K562 (cell line): ENCODE data around the gene TMEM202. TPM values are rescaled to one million over a fixed set of nuclear protein-coding genes. Genes with fewer than 3 reads are reported as not detected.

Source experiments
- BCL6 ChIP-seq: fragments of 250-450 bp; sonication (Bioruptor Pico); IDR thresholded peaks from 2 replicates; pipeline ENCODE4 v1.4.0; 2020
- DIDO1 ChIP-seq: fragments of 450-650 bp; IDR thresholded peaks from 2 replicates; pipeline ENCODE4 v1.6.1; 2016; ENCODE audit warnings: low read depth, missing biosample characterization, missing genetic modification characterization
- E2F6 ChIP-seq, 2 experiments: IDR thresholded peaks; 2 replicates each; pipeline ENCODE4 v1.6.1; 2011; ENCODE audit warnings: borderline replicate concordance in 1 of 2, control low read depth in 1 of 2, low read depth in 1 of 2, low read length in 1 of 2, mild to moderate bottlenecking in 1 of 2, mixed read lengths in 1 of 2, moderate library complexity in 1 of 2; ENCODE audit not compliant: insufficient read depth in 1 of 2, insufficient read length in 1 of 2, poor library complexity in 1 of 2, severe bottlenecking in 1 of 2; ENCODE audit errors: extremely low read depth in 1 of 2
- FOXM1 ChIP-seq, 2 experiments: fragments of 450-650 bp in 1 of 2; sonication (generic) in 1 of 2; formaldehyde crosslinking in 1 of 2; IDR thresholded peaks; 2 replicates each; pipeline versions ENCODE4 v1.6.1 to v1.9.0; 2017 to 2022; ENCODE audit warnings: low read depth in 2 of 2, mild to moderate bottlenecking in 2 of 2, missing genetic modification reagents in 1 of 2, moderate library complexity in 1 of 2
- HDAC2 ChIP-seq: fragments of 450-650 bp; IDR thresholded peaks from 2 replicates; pipeline ENCODE4 v1.6.1; 2016; ENCODE audit warnings: mild to moderate bottlenecking
- HMGN3 ChIP-seq: IDR thresholded peaks from 2 replicates; pipeline ENCODE4 v1.6.1; 2011; ENCODE audit warnings: borderline replicate concordance, low read depth, mild to moderate bottlenecking, mixed read lengths, low read length; ENCODE audit not compliant: insufficient read length; ENCODE audit errors: extremely low read depth
- NR2C2 ChIP-seq, 2 experiments: fragments of 200-800 bp in 1 of 2; sonication (Bioruptor generic) in 1 of 2; sonication (generic) in 1 of 2; formaldehyde crosslinking in 1 of 2; IDR thresholded peaks; 2 replicates each; pipeline versions ENCODE4 v1.6.1 to v1.8.0; 2016 to 2022; ENCODE audit warnings: mild to moderate bottlenecking in 1 of 2, missing compliant biosample characterization in 1 of 2, missing genetic modification characterization in 1 of 2, missing genetic modification reagents in 1 of 2
- RERE ChIP-seq: sonication (generic); formaldehyde crosslinking; IDR thresholded peaks from 2 replicates; pipeline ENCODE4 v1.8.0; 2023; ENCODE audit warnings: missing genetic modification reagents, mild to moderate bottlenecking, borderline replicate concordance
- ZMIZ1 ChIP-seq, 2 experiments: fragments of 150-350 bp in 1 of 2; IDR thresholded peaks; 2 replicates each; pipeline ENCODE4 v1.6.1; 2012 to 2016; ENCODE audit warnings: low read depth in 2 of 2, low read length in 2 of 2, mild to moderate bottlenecking in 1 of 2, moderate library complexity in 1 of 2
- polyA plus RNA-seq, 8 experiments: library from polyadenylated mRNA; depleted of rRNA in 4 of 8; stranded (reverse) in 5 of 8; unstranded in 3 of 8; fragments of >200 nt; fragmentation: Nextera tagmentation in 2 of 8; fragmentation: Illumina TruSeq in 1 of 8; extraction: Ambion mirVana in 2 of 8; extraction: Trizol in 1 of 8; gene quantifications; 2 replicates each; pipeline versions ENCODE4 v1.2.1 to v1.2.3, GENCODE V29; 2011 to 2014; ENCODE audit warnings: inconsistent platforms in 1 of 8, missing spikeins in 1 of 8
- total RNA-seq, 7 experiments: library from RNA; depleted of rRNA in 6 of 7; stranded (reverse); fragments of >200 nt in 6 of 7; fragmentation: Illumina TruSeq in 2 of 7; extraction: Trizol in 2 of 7; gene quantifications; 2 replicates each; pipeline versions ENCODE4 v1.2.1 to v1.2.3, GENCODE V29; 2011 to 2021; ENCODE audit warnings: low replicate concordance in 1 of 7
- TF ChIP-seq, protein P1 (sequence below): fragments of 450-650 bp; formaldehyde crosslinking; IDR thresholded peaks from 2 replicates; pipeline ENCODE4 v1.4.0; 2020; ENCODE audit warnings: mild to moderate bottlenecking, mixed read lengths

TMEM202 gene
- total and polyA plus RNA-seq, 9 of the 15 experiments (the other 6 are each of a cell fraction or from before 2014, with no cell fraction given), result not detected

DNA sequence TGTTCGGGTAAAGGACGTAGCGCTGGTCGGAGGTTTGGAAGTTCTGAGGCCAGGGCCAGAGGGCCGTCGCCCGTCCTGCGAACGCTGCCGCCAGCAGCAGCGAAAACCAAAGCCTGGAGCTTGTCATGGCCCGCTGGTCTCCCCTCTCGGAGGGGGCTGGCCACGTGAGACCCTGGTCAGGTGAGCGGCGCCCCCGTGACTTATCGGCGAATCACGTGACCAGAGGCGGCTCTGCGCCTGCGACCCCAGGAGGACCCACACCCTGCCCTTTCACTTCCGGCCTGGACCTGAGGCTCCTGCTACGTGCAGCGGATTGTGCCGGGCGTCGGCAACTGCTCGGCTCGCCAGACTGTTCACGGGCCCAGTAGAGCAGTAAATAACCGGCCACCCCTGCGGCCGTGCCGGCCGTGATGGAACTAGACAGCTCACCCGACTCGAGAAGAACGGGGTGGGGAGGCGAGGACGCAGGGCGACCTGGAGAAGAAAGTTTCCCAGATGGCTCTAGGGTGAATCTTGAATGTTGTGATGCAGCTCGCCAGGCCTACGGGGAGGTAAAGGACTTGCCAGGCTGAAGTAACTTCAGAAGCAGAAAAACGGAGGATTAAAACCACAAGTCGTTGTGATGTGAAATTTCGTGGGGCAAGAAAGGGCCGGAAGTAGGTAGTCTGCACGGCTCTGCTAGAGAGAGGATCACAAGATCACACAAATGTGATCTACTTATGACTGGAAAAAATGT is 22.1 kb upstream of the TMEM202 start, which contains the start of gene HEXA (continued):
- peak; percentile 84 to 92 for TF ChIP-seq E2F6 (IDR thresholded peaks at IDR 0.05; ENCODE audit: borderline replicate concordance in 1 of 2, extremely low read depth in 1 of 2, insufficient read depth in 1 of 2, insufficient read length in 1 of 2, low read depth in 1 of 2, low read length in 1 of 2, poor library complexity in 1 of 2, severe bottlenecking in 1 of 2)
- no peak for TF ChIP-seq FOXM1 (IDR thresholded peaks at IDR 0.05; ENCODE audit: low read depth)
- 0 out of 2 replicates have a peak, but pooled peaks have one; percentile 37 for TF ChIP-seq FOXM1 (CRISPR knock-in tag; IDR thresholded peaks at IDR 0.05; ENCODE audit: low read depth)
- TF ChIP-seq NR2C2 (CRISPR knock-in tag; IDR thresholded peaks at IDR 0.05), result no peak; the same call in 1 of the 2 replicates
- peak; percentile 95 for TF ChIP-seq NR2C2 (tag; IDR thresholded peaks at IDR 0.05)
- TF ChIP-seq, protein P1, sequence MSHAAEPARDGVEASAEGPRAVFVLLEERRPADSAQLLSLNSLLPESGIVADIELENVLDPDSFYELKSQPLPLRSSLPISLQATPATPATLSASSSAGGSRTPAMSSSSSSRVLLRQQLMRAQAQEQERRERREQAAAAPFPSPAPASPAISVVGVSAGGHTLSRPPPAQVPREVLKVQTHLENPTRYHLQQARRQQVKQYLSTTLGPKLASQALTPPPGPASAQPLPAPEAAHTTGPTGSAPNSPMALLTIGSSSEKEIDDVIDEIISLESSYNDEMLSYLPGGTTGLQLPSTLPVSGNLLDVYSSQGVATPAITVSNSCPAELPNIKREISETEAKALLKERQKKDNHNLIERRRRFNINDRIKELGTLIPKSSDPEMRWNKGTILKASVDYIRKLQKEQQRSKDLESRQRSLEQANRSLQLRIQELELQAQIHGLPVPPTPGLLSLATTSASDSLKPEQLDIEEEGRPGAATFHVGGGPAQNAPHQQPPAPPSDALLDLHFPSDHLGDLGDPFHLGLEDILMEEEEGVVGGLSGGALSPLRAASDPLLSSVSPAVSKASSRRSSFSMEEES (CRISPR knock-in tag), result peak; percentile 100
- peak; percentile 70 for TF ChIP-seq HMGN3
- no peak for TF ChIP-seq ZMIZ1 (IDR thresholded peaks at IDR 0.05; ENCODE audit: low read depth in 2 of 2, low read length in 2 of 2)
- no peak for TF ChIP-seq RERE (CRISPR knock-in tag)
- TF ChIP-seq BCL6 (CRISPR knock-in tag), result no peak
- TF ChIP-seq HDAC2, result peak; percentile 97
- peak; percentile 91 for TF ChIP-seq DIDO1
